A673 (cell line): Measurements from ENCODE around the gene DDX31. TPM values are rescaled to one million over a fixed set of nuclear protein-coding genes. Genes with fewer than 3 reads are reported as not detected.

ENCODE experiments used
- BruUV-seq: library from RNA; stranded (reverse); fragments of 400-500 nt; replicated peaks from 2 replicates; lab custom pipeline; 2021; lab: Mats Ljungman, UMichigan
- CTCF ChIA-PET: fragments of 300-600 bp; sonication (Branson Sonifier 250); formaldehyde crosslinking; loops from one replicate; lab custom pipeline; 2022; ENCODE audit warnings: antibody characterized with exemption; lab: Charles Lee
- POLR2A ChIA-PET: fragments of 300-600 bp; sonication (Branson Sonifier 250); formaldehyde crosslinking; loops from one replicate; lab custom pipeline; 2022; ENCODE audit warnings: antibody characterized with exemption; ENCODE audit not compliant: low non-redundant PET; lab: Charles Lee
- DNase-seq: peaks from one replicate; pipeline ENCODE4 v3.0.0-alpha.2; 2015; ENCODE audit warnings: low spot score
- H3K27ac ChIP-seq: fragments of 200-600 bp; sonication (generic); 2 replicates; pipeline ENCODE4 v1.5.1; 2016; ENCODE audit warnings: mixed run types, low read depth, mild to moderate bottlenecking, mixed read lengths, antibody characterized with exemption, low read length; ENCODE audit not compliant: poor library complexity, severe bottlenecking
- H3K27me3 ChIP-seq: fragments of 200-600 bp; sonication (generic); replicated peaks from 2 replicates; pipeline ENCODE4 v1.6.1; 2017; ENCODE audit warnings: mixed run types, low read depth, mild to moderate bottlenecking, mixed read lengths, antibody characterized with exemption, low read length; ENCODE audit not compliant: insufficient read depth, poor library complexity
- H3K36me3 ChIP-seq: fragments of 200-600 bp; sonication (generic); 2 replicates; pipeline ENCODE4 v1.6.1; 2016; ENCODE audit warnings: mixed run types, mild to moderate bottlenecking, mixed read lengths, antibody characterized with exemption, low read length; ENCODE audit not compliant: insufficient read depth, poor library complexity, severe bottlenecking
- H3K4me1 ChIP-seq: fragments of 200-600 bp; sonication (generic); 2 replicates; pipeline ENCODE4 v1.6.1; 2017; ENCODE audit warnings: mixed run types, mild to moderate bottlenecking, mixed read lengths, antibody characterized with exemption, low read length; ENCODE audit not compliant: insufficient read depth, poor library complexity, severe bottlenecking
- H3K4me3 ChIP-seq: fragments of 200-600 bp; sonication (generic); 2 replicates; pipeline ENCODE4 v1.5.1; 2016; ENCODE audit warnings: low read depth, mixed run types, mild to moderate bottlenecking, mixed read lengths, low read length; ENCODE audit not compliant: poor library complexity, severe bottlenecking
- H3K9me3 ChIP-seq: fragments of 200-600 bp; sonication (generic); 2 replicates; pipeline ENCODE4 v1.6.1; 2016; ENCODE audit warnings: mixed run types, low read depth, mild to moderate bottlenecking, mixed read lengths, antibody characterized with exemption, low read length; ENCODE audit not compliant: poor library complexity, severe bottlenecking
- EZH2 ChIP-seq: fragments of 200-600 bp; sonication (generic); IDR thresholded peaks from 2 replicates; pipeline ENCODE4 v1.6.1; 2017; ENCODE audit warnings: borderline replicate concordance, low read depth, mild to moderate bottlenecking, mixed read lengths, antibody characterized with exemption, low read length; ENCODE audit not compliant: poor library complexity, severe bottlenecking
- intact Hi-C: fragments of 100-400 bp; cut with micrococcal nuclease; formaldehyde crosslinking; loops from one replicate; pipeline ENCODE4 v1.10.0; 2022; ENCODE audit not compliant: unreplicated experiment
- total RNA-seq: library from RNA; stranded (reverse); gene quantifications from 2 replicates; pipeline ENCODE4 v1.2.3, GENCODE V29; 2021
- TF ChIP-seq, protein P1 (sequence below): fragments of 300-800, 200-600 bp; sonication (generic); conservative IDR thresholded peaks from 2 replicates; pipeline ENCODE4 v1.5.1; 2017; ENCODE audit warnings: low read depth, mild to moderate bottlenecking, antibody characterized with exemption, low read length, moderate library complexity, mixed read lengths

Gene DDX31
- total RNA-seq, 1 experiment from 2014 or later = 34.2 TPM

DNA sequence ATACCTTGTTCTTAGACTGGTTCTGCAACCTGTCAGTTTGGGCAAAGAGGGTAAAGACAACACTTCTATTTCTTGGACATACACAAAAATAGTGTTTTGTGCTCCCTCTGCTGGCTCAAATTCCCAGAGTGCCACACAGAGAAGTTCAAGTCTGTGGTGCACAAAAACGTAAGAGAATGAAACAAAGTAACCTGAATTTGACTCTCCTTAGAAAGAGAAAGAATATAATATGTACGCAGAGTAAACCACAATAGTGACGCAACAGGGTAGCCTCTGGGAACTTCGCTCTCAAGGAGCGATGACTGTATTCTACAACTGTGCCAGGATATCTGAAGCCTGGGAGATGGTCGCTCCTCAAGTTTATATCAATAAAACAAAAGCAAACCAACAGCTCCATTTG is 18.5 kb downstream of the DDX31 start:
- H3K27ac ChIP-seq = no peak overlapping the region
- POLR2A ChIA-PET = no interaction called here
- intact Hi-C loops = no loop called here
- no TSS peak for BruUV-seq
- no peak for DNase-seq
- peaks cover 37% of the 10 kb centered on the region for H3K36me3 ChIP-seq
- no peaks in the 10 kb centered on the region for H3K9me3 ChIP-seq
- no peak overlapping the region for H3K4me3 ChIP-seq
- no peaks in the 10 kb centered on the region for H3K4me1 ChIP-seq
- TF ChIP-seq, protein P1, sequence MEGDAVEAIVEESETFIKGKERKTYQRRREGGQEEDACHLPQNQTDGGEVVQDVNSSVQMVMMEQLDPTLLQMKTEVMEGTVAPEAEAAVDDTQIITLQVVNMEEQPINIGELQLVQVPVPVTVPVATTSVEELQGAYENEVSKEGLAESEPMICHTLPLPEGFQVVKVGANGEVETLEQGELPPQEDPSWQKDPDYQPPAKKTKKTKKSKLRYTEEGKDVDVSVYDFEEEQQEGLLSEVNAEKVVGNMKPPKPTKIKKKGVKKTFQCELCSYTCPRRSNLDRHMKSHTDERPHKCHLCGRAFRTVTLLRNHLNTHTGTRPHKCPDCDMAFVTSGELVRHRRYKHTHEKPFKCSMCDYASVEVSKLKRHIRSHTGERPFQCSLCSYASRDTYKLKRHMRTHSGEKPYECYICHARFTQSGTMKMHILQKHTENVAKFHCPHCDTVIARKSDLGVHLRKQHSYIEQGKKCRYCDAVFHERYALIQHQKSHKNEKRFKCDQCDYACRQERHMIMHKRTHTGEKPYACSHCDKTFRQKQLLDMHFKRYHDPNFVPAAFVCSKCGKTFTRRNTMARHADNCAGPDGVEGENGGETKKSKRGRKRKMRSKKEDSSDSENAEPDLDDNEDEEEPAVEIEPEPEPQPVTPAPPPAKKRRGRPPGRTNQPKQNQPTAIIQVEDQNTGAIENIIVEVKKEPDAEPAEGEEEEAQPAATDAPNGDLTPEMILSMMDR = peak; percentile 48
- TF ChIP-seq EZH2 = no peak
- H3K27me3 ChIP-seq = no peaks in the 10 kb centered on the region
- CTCF ChIA-PET = no interaction called here

DNA sequence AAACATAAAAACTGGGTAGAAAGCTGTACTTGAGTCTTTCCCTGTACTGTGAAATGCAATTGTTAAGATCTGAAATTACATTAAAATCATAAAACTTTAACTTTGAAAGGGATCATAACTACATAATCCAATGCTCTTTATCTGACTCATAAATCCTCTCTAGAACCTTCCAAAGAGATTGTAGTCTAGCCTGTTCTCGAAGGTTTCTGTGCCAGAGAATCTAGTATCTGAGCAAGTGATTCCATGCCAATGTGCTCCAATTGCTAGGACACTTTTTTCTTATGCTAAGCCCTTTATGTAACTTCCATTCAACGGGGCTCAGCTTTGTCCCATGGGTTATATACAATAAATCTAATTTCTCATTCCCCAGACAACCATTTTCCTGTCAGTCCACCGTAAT is 21.1 kb downstream of the DDX31 start:
- Histone ChIP-seq H3K4me1 (no peaks in the 10 kb centered on the region), H3K27me3 (no peaks in the 10 kb centered on the region), H3K9me3 (no peaks in the 10 kb centered on the region), H3K27ac (no peak overlapping the region), H3K4me3 (no peak overlapping the region), H3K36me3 (peaks cover 55% of the 10 kb centered on the region)
- no peak for TF ChIP-seq EZH2
- TF ChIP-seq, protein P1 = no peak
- no peak for DNase-seq
- BruUV-seq = no TSS peak
- CTCF ChIA-PET = no interaction called here
- intact Hi-C loops = no loop called here
- POLR2A ChIA-PET = no interaction called here

DNA sequence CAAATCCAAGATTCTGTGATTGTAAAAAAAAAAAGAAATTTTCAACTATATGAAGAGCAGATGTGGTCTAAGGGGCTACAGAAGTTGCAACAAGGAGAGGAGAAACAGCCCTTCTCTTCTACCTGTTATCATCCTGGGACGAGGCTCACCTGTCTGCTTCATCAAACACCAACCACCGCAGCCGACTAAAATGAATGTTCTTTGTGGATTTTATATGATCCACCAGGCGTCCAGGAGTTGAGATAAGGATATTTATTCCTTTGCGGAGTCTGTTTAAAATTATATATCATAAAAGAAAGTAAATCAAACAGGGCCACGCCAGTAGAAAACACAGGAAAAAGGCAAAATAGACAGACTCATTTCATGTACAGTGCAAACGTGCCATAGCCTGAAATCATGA is 21.5 kb downstream of the DDX31 start:
- ChIA-PET POLR2A (no interaction called here), CTCF (no interaction called here)
- Histone ChIP-seq H3K27me3 (no peaks in the 10 kb centered on the region), H3K27ac (no peak overlapping the region), H3K4me1 (no peaks in the 10 kb centered on the region), H3K4me3 (no peak overlapping the region), H3K9me3 (no peaks in the 10 kb centered on the region), H3K36me3 (peaks cover 55% of the 10 kb centered on the region)
- no peak for DNase-seq
- no TSS peak for BruUV-seq
- intact Hi-C loops = no loop called here
- no peak for TF ChIP-seq EZH2
- TF ChIP-seq, protein P1 = no peak
